ENCODE data around the gene TPK1. TPM values are rescaled to one million over a fixed set of nuclear protein-coding genes. Genes with fewer than 3 reads are reported as not detected.

The TPK1 gene
- total and polyA plus RNA-seq, 2 of the 8 experiments (the other 6 are each of a cell fraction or from before 2014, with no cell fraction given) = 1.9 to 2.7 TPM

DNA sequence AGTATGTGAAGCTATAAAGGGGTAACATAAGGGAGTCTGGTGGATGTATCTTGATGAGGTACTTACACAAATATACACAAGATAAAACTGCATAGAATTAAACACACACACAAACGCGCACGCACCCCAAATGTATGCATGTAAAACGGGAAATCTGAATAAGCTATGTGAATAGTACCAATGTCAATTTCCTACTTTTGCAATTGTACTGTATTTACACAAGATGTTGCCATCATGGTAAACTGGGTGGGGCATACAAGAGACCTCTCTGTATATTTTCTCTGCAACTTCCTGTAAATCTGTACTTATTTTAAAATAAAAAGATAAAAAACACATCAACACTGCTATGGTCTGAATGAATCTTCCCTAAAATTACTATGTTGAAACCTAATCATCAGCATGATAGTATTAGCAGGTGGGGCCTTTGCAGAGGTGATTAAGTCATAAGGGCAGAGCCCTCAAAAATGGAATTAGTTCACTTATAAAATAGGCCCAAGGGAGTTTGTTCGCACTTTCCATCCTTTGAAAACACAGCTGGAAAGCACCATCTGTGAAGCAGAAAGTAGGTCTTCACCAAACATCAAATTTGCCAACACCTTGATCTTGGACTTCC lies 30.1 kb downstream of the TPK1 start:
- POLR2A ChIA-PET (ENCODE audit: partially characterized antibody) = no interaction called here
- Histone ChIP-seq H3K23me2 (ENCODE audit: low read depth, low read length) (no peaks in the 10 kb centered on the region; the same call in 1 of the 2 replicates), H2BK20ac (ENCODE audit: low read length) (no peak overlapping the region), H3K79me1 (ENCODE audit: low read depth, low read length) (no peaks in the 10 kb centered on the region), H3K9me3 (ENCODE audit: insufficient read depth in 2 of 2, low read depth in 1 of 2, low read length in 1 of 2) (no peaks in the 10 kb centered on the region), H3K79me2 (ENCODE audit: control insufficient read depth in 1 of 2, insufficient read depth in 2 of 2, low read length in 2 of 2) (no peaks in the 10 kb centered on the region), H3K56ac (replicated peaks; ENCODE audit: insufficient read length, low read depth, low read length) (no peak overlapping the region), H4K5ac (ENCODE audit: insufficient read length, low read depth, low read length) (no peak overlapping the region), H3K18ac (ENCODE audit: extremely low read depth, low read length) (no peak overlapping the region), H2BK15ac (ENCODE audit: low read length) (no peak overlapping the region), H3K14ac (ENCODE audit: insufficient read length) (no peak overlapping the region), H2BK12ac (ENCODE audit: low read depth, low read length) (no peak overlapping the region), H4K20me1 (replicated peaks in 1 of 2; ENCODE audit: control insufficient read depth in 1 of 2, insufficient read depth in 2 of 2, low read length in 2 of 2) (no peaks in the 10 kb centered on the region), H3K4ac (replicated peaks; ENCODE audit: insufficient read length, low read depth, low read length) (no peak overlapping the region), H3K4me3 (ENCODE audit: extremely low read depth in 1 of 4, insufficient read depth in 2 of 4, low read depth in 3 of 4, low read length in 4 of 4) (no peak overlapping the region), H2BK120ac (replicated peaks; ENCODE audit: low read depth, low read length) (no peak overlapping the region), H3K4me1 (replicated peaks in 1 of 4; ENCODE audit: control insufficient read depth in 3 of 4, insufficient read depth in 4 of 4, low read length in 3 of 4) (no peaks in the 10 kb centered on the region), H2AFZ (ENCODE audit: low read length) (no peak overlapping the region), H3K27me3 (replicated peaks in 1 of 4; ENCODE audit: control insufficient read depth in 3 of 4, extremely low read depth in 1 of 4, insufficient read depth in 3 of 4, low read length in 3 of 4) (no peaks in the 10 kb centered on the region), H3K4me2 (ENCODE audit: insufficient read depth in 1 of 2, low read depth in 2 of 2, low read length in 2 of 2) (no peak overlapping the region), H4K91ac (replicated peaks; ENCODE audit: insufficient read length, low read length) (no peak overlapping the region), H3K23ac (ENCODE audit: insufficient read length) (no peak overlapping the region), H2BK5ac (ENCODE audit: low read depth, low read length) (no peak overlapping the region), H2AK5ac (ENCODE audit: low read depth, low read length) (no peak overlapping the region), H3K36me3 (ENCODE audit: control insufficient read depth in 2 of 4, insufficient read depth in 4 of 4, low read length in 3 of 4) (no peaks in the 10 kb centered on the region), H3K9ac (replicated peaks in 1 of 4; ENCODE audit: extremely low read depth in 1 of 4, low read depth in 3 of 4, low read length in 3 of 4) (no peak overlapping the region), H4K8ac (ENCODE audit: extremely low read depth, insufficient read depth, low read length) (no peak overlapping the region), H3K27ac (ENCODE audit: low read depth, low read length) (no peak overlapping the region)
- CTCF ChIA-PET (ENCODE audit: partially characterized antibody) = interaction anchor here (0.9 to 1.5 kb wide), 3 partner anchors 18 to 67 kb away, joined by 3 read pairs; no protein-coding TSS in a partner anchor
- no peak for TF ChIP-seq BACH1 (IDR thresholded peaks at IDR 0.05; ENCODE audit: low read length)
- no peak for TF ChIP-seq CHD1 (IDR thresholded peaks at IDR 0.05; ENCODE audit: low read depth, low read length)
- TF ChIP-seq SIX5 (IDR thresholded peaks at IDR 0.05; ENCODE audit: low read depth, low read length) = no peak
- TF ChIP-seq, protein P1, sequence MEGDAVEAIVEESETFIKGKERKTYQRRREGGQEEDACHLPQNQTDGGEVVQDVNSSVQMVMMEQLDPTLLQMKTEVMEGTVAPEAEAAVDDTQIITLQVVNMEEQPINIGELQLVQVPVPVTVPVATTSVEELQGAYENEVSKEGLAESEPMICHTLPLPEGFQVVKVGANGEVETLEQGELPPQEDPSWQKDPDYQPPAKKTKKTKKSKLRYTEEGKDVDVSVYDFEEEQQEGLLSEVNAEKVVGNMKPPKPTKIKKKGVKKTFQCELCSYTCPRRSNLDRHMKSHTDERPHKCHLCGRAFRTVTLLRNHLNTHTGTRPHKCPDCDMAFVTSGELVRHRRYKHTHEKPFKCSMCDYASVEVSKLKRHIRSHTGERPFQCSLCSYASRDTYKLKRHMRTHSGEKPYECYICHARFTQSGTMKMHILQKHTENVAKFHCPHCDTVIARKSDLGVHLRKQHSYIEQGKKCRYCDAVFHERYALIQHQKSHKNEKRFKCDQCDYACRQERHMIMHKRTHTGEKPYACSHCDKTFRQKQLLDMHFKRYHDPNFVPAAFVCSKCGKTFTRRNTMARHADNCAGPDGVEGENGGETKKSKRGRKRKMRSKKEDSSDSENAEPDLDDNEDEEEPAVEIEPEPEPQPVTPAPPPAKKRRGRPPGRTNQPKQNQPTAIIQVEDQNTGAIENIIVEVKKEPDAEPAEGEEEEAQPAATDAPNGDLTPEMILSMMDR (IDR thresholded peaks at IDR 0.05; ENCODE audit: control extremely low read depth in 1 of 3, insufficient read depth in 1 of 3, low read depth in 1 of 3, low read length in 3 of 3) = no peak
- DNase-seq (ENCODE audit: low read depth in 1 of 2, low spot score in 2 of 2) (no peak), FAIRE-seq (no peak)
- WGBS, 2 experiments (ENCODE audit: extremely low coverage in 1 of 2, insufficient coverage in 1 of 2, insufficient read length in 1 of 2, insufficient replicate concordance in 2 of 2, low coverage in 1 of 2, low lambda C conversion rate in 2 of 2, missing lambda C conversion rate in 1 of 2) = 95% methylated on average over 5 of the region's 5 CpGs; no CpG with 5 or more reads in 1 of the 2 experiments

All from H1 (cell line).